Karpas-422 (cell line): ENCODE results near the gene CXCL1. TPM values are rescaled to one million over a fixed set of nuclear protein-coding genes. Genes with fewer than 3 reads are reported as not detected.

Experiments
- total RNA-seq: library from RNA; depleted of rRNA; stranded (reverse); fragments of >200 nt; shearing (Covaris generic); gene quantifications from 2 replicates; pipeline ENCODE4 v1.2.3, GENCODE V29; 2014; ENCODE audit warnings: low replicate concordance; rRNA removed

CXCL1 gene
- total RNA-seq, 1 experiment from 2014 or later = not detected

Other genes starting within 250 kb of the CXCL1 start
- 2.9 and 7.4 TPM in 2 replicates for gene RASSF6, start 249.0 kb upstream of the CXCL1 start, total RNA-seq
- not detected in 2 replicates for gene CXCL8, start 128.8 kb upstream of the CXCL1 start, total RNA-seq
- not detected in 2 replicates for gene CXCL6, start 32.7 kb upstream of the CXCL1 start, total RNA-seq
- not detected in 2 replicates for gene PF4V1, start 16.1 kb upstream of the CXCL1 start, total RNA-seq
- not detected in 2 replicates for gene PF4, start 112.6 kb downstream of the CXCL1 start, total RNA-seq
- gene PPBP, start 118.8 kb downstream of the CXCL1 start, total RNA-seq = not detected in 2 replicates
- gene CXCL5, start 129.3 kb downstream of the CXCL1 start, total RNA-seq = not detected in 2 replicates
- not detected in 2 replicates for gene CXCL3, start 169.3 kb downstream of the CXCL1 start, total RNA-seq
- not detected in 2 replicates for gene CXCL2, start 229.8 kb downstream of the CXCL1 start, total RNA-seq